Suprapubic skin (tissue), 3 donors: ENCODE measurements around the gene STT3A.

Source experiments
- CTCF ChIP-seq, 2 donors: fragments of 200-600 bp in 1 of 2; fragments of 450-650 bp in 1 of 2; sonication (generic) in 1 of 2; IDR thresholded peaks; one replicate each; pipeline ENCODE4 v1.5.1; 2016 to 2019; ENCODE audit warnings: antibody characterized with exemption in 2 of 2, mild to moderate bottlenecking in 1 of 2, moderate library complexity in 1 of 2
- EP300 ChIP-seq: sonication (generic); formaldehyde crosslinking; IDR thresholded peaks from one replicate; pipeline ENCODE4 v1.6.1; 2017; ENCODE audit warnings: antibody characterized with exemption
- POLR2A ChIP-seq, 2 donors: fragments of 450-650 bp; IDR thresholded peaks; one replicate each; pipeline ENCODE4 v1.6.1; 2017; ENCODE audit warnings: antibody characterized with exemption in 2 of 2, mild to moderate bottlenecking in 2 of 2, moderate library complexity in 2 of 2

GRCh38 chr11:125566235-125566634 is 26.4 kb upstream of the STT3A start:
- TF ChIP-seq EP300 (no peak), POLR2A (IDR thresholded peaks at IDR 0.05) (no peak), CTCF (IDR thresholded peaks at IDR 0.05) (no peak)
